T-helper 1 cell treated with Interleukin-12 subunit alpha and Interleukin-12 subunit beta and Interleukin-4 antibody, amounts not matched to agents 30 ng/mL and 1 ng/mL, for 36 hours (primary cell): ENCODE measurements around the gene NCK2. TPM values are rescaled to one million over a fixed set of nuclear protein-coding genes. Genes with fewer than 3 reads are reported as not detected.

Source experiments
- intact Hi-C: fragments of 100-400 bp; cut with micrococcal nuclease; formaldehyde crosslinking; loops from one replicate; pipeline ENCODE4 v1.15.1; 2024
- total RNA-seq: library from RNA; stranded (reverse); gene quantifications from 2 replicates; pipeline ENCODE4 v1.2.3, GENCODE V29; 2022

Gene NCK2
- total RNA-seq, 1 donor from 2014 or later = 74.3 TPM

DNA sequence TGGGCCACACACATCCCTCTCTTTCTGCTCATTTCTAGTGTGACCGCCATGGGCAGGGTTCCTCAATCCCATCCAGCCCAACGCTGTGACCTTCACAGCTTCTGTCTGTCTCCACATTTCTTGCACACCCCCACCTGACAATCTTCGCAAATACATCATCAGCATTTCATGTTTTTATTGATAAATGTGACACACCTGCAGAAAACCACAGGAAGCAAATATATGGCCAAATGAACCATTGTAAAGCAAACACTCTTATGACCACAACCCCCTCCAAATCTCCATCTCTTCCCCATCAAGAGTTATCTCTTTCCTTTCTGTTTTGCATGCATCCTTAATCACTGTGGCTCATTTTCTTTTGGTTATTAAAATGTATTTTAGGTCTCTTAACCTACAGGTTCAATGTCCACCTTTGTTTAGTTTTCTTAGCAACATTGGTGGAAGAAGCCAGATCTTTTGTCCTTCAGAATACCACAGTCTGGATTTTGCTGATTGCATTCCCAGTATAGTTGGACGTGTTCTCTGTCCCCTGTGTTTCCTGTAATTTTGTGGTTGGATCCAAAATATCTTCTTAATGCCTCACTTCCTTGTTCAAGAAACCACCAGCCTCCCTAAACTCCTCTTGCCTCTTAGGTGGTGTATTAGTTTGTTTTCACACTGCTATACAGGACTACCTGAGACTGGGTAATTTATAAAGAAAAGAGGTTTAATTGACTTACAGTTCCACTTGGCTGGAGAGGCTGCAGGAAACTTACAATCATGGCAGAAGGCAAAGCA lies 9.8 kb upstream of the NCK2 start:
- intact Hi-C loops = loop anchor here (5.0 kb wide), 2 partner anchors 83 to 197 kb away; no protein-coding TSS in a partner anchor

DNA sequence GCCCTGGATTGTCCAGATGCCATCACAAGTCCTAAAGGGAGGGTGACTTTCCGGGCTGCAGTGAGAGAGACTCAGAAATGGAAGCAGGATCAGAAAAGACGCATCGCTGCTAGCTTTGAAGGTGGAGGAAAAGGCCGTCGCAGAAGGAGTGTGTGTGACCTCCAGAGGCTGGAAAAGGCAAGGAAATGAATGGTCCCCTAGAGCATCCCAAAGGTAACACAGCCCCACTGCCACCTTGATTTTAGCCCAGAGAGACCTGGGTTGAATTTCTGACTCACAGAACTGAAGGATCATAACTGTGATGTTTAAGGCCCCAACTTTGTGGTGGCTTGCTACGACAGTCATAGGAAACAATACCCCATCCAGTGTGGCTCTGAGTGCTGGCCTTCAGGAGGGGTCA lies 8.6 kb upstream of the NCK2 start:
- intact Hi-C loops = loop anchor here (1.0 to 5.0 kb wide), 3 partner anchors 12 to 196 kb away; no protein-coding TSS in a partner anchor

DNA sequence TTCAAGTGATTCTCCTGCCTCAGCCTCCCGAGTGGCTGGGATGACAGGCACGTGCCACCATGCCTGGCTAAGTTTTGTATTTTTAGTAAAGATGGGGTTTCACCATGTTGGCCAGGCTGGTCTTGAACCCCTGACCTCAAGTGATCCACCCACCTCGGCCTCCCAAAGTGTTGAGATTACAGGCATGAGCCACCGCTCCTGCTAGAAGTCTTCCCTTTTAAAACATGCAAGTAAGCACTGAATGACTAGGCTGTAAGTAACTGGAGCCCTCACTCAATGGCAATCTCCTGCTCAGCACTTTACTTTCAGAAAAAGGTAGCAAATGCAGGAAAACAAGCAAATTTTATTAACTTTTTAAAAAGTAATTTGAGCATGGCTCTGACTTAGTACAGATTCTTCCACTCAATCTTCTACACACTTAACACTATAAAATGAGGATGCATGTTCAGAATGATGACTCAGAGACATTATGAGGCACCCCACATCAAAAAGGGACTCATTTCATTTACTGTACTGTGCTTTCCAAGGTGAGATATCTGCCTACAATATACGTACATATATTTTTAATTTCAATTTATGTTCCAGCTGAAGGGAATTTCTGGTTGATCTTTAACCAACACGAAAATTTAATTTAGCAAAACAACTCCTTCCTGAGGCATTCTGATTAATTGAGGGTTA lies 6.6 kb upstream of the NCK2 start:
- intact Hi-C loops = loop anchor here (1.0 to 5.0 kb wide), 6 partner anchors 8 to 401 kb away; partner anchors contain the start of gene C2orf49

DNA sequence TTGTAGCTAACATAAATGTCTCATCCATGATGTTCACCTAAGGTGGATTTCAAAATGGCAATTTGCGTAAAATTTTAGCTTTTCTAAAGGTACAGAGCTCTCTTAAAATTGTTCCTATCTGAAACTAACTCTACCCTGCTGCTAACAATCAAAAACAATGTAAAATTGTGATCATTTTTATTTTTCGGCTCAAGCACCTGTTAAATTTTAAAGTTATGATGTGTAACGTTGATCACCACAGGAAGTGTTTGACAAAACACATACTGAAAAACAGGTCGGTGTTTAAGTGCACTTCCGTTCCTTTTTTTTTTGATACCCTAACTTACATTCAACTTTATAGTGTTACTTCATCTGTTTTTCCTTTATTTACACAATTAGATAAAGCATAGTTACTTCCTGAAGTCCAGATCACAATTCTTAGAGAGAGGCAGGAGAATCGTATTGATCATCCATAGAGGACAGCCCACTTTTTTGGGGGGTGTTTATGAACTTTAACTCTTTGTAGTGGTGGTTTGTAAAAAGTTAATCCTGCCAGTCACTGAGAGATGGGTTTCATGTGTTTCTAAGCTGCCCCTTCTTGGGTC lies 6.0 kb upstream of the NCK2 start:
- intact Hi-C loops = loop anchor here (1.0 to 5.0 kb wide), 6 partner anchors 8 to 402 kb away; partner anchors contain the start of gene C2orf49

DNA sequence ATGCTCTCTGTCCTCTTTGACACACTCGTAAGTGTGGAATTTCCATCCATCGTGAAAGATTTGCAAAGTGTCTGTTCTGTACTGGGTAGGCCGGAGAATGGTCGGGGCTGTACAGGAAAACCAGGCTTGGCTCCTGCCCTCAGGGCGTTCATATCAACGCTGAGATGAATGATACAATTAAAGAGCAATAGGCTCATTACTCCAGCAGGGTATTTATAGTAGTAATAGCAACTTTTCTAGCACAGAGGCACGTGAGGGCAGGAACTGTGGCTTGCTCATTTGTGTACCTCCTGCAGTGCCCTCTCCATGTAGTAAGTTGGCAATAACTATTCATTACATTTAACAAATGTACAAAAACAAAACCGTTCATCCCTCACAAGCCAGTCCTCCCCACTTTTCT lies 5.3 kb upstream of the NCK2 start:
- intact Hi-C loops = loop anchor here (2.0 to 5.0 kb wide), 4 partner anchors 87 to 403 kb away; partner anchors contain the start of gene C2orf49

DNA sequence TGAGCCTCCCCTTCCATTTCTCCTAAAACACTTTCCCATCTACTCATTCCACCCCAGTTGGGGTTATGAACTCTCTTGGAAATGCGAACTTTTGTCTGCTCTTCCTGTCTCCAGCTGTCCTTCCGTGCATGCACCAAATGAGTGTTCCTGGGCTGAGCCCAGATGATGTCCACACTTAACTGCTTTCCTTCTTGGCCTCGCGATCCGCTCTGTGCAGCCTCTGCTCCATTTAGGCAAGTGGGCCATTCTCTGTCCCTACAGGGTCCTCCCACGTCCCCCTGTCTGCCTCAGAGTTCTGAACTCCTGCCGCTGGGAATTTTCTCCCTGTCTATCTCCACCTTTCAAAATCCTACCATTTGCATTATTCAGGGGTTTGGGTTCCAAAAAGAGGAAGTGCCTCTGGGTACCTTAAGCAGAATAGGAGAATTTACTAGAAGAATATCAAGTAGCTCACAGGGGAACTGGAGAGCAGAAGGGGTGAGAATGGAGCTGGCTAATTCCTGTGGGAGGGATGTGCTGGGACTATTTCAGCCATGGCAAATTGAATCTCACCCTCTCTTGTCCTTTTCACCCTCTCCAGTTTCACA lies 4.7 kb upstream of the NCK2 start:
- intact Hi-C loops = loop anchor here (2.0 to 5.0 kb wide), 4 partner anchors 88 to 403 kb away; partner anchors contain the start of gene C2orf49

DNA sequence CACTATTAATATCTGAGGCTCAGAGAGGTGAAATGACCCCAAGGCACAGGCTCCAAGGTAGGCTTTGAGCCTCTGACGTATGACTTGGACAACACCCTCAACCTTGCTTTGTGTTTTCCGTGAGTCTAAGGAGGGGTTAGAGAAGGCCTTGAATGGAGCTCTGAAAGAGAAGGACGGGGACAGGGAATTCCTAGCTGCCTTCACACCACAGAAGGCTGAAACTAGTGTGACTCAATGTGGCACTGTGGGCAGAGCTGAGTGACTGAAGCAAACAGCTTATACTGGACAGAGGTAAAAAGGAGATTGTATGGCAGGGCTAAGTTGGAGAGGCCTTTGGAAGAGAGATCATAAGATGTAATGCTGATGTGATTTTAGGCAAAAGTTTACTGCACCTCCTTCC lies 3.5 kb upstream of the NCK2 start:
- intact Hi-C loops = no loop called here

DNA sequence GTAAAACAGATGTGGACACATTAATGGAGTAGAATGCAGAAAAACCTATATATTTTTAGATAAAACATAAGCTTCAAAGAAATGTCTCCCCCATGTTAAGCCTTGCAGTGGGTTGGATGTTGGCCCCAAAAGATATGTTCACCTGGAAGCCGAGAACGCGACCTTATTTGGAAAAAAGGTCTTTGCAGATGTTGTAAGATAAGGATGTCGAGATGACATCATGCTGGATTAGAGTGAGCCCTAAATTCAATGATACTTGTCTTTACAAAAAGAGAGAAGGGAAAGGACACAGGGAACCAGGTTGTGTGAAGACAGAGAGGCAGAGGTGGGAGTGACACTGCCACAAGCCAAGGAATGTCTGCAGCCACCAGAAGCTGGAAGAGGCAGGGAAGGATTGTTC lies 3.1 kb upstream of the NCK2 start:
- intact Hi-C loops = no loop called here

DNA sequence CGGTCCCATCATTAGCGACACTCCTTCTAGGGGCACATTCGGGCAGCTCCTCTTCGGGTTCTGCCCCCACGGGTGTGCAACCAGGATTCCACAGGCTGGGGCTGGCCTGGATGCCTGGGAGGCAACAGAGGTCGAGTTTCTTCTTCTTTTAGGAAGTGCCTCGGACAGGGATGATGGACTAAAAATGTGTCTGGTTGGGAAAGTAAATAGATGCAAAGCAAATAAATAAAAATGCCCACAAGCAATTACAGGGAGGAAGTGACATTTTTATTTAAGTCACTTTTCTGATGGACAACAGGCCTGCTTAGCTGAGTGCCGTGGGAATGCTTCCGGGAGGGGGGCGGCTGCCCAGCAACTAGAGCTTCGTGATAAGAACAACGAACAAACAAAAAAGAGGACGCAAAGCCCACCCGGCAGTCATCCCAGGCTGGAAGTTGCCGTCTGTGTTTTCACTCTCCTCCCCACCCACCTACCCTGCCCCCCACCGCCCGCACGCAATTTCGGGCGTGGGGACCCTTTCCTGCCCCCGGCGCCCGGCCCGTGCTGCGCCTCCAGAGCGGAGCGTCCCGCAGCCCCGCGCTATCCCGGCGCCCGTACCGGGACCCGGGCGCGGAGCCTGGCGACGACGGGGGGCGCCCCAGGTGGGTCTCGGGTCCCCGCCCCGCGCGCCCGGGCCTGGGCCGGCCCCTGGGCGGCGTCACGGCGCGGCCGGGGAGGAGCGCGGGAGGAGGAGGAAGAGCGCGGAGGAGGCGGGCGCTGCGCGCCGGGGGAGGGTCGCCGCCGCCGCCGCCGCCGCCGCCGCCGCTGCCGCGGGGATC lies 412 bp upstream of the NCK2 start:
- intact Hi-C loops = no loop called here

DNA sequence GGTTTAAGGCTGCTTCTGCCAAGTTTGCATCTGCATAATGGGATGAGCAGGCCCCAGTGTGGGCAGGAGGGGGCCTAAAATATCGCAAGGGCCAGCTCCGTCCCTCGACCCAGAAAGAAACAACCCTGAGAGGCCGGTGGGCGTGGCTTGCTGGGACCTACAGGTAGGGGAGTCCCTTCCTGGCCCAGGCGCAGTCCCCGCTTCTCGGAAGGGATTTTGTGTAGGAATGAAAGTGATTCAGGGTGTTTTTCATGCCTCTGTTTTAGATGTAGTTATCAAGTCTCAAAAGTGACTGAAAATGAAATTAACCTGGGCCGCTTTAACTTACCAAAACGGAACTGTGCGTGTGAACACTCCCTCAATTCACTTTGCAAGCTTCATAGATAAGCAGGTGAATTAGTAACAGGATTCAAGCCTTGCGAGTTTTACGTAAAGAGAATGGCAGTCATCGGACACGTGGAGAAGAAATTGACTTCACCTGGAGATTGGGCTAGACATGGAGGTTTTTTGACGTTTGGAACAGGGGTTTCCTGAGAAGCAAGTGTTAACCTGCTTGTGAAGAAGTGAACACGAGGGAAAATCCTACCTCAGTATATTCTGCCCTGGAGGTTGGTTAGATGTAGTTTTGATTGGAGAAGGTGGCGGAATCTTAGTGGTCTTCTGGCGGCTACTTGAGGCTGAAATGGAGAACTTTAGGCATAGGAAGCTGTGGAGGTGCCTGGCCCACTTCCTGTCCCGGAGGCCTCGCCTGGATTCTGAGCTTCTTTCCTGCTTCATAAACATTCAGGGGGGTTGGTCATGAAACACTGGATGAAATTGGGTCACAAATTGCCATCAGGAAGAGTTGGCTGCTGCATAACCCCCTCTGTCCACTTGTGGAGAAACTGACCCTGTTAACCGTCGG lies 1.7 kb downstream of the NCK2 start:
- intact Hi-C loops = loop anchor here (1.0 to 5.0 kb wide), 11 partner anchors 8 to 709 kb away; partner anchors contain the start of genes C2orf49, MRPS9 and UXS1

DNA sequence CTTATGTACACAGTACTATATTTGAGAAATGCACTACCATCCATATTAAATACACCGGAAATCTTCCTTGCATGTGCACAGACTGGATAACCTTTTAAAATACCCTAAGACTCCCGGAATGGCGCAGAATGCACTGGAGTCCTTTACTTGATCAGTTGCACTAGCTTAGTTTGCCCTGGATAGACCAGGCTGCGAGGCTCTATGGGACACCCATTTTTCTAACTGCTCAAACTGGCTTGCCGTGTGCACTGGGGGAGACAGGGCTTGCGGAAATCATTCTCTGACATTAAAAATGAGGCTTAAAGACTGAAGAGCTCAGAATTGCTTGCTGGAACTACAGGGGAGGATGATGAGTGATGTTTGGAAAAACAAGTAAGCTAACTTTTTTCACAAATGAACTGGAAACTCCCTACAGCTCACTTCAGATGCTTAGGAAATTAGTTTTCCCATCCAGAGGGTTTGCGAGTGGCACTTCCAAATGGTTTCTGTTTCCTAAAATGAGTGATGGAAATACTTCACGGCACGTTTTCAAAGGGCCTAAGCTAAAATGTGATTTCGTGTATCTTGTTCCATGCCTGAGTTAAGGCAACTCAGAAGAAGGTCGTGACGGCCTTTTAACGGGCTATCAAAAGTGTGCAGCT lies 2.7 kb downstream of the NCK2 start:
- intact Hi-C loops = loop anchor here (2.0 to 5.0 kb wide), 6 partner anchors 109 to 710 kb away; partner anchors contain the start of genes C2orf49, MRPS9 and UXS1

DNA sequence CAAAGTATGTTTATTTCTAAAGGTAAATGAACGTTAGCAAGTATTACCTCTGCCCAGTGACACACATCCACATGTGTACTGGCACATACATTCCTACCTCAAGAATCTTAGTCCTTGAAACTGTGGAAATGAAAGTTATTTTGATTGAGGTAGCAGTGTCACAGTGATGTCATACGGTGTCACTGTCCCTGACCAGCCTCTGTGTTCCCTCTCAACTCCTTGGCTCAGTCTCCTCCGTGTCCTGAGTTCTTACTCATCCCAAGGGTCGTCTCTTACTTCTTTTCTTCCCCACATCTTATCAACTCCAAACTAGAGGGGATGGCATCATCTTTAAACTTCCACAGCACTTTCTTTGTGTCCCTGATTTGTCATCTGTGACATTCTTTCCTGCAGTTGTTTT lies 3.3 kb downstream of the NCK2 start:
- intact Hi-C loops = loop anchor here (2.0 to 5.0 kb wide), 6 partner anchors 109 to 711 kb away; partner anchors contain the start of genes C2orf49, MRPS9 and UXS1

DNA sequence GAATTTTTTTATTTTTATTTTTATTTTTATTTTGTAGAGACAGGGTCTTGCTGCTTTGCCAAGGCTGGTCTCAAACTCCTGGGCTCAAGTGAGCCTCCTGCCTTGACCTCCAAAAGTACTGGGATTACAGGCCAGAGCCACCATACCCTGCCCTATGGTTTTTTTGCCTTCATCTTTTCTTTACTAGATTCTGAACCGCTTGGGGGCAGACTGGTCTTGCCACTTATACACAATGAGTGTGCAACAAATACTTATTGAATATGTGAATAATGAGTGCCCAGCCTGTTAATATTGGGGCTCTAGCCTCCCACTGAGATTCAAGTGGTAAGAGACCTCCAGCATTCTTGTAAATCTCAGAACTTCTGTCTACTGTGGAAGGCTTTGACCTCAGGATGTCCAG lies 3.9 kb downstream of the NCK2 start:
- intact Hi-C loops = loop anchor here (5.0 kb wide), 1 partner anchor 711 kb away; the partner anchor contains the start of gene MRPS9

DNA sequence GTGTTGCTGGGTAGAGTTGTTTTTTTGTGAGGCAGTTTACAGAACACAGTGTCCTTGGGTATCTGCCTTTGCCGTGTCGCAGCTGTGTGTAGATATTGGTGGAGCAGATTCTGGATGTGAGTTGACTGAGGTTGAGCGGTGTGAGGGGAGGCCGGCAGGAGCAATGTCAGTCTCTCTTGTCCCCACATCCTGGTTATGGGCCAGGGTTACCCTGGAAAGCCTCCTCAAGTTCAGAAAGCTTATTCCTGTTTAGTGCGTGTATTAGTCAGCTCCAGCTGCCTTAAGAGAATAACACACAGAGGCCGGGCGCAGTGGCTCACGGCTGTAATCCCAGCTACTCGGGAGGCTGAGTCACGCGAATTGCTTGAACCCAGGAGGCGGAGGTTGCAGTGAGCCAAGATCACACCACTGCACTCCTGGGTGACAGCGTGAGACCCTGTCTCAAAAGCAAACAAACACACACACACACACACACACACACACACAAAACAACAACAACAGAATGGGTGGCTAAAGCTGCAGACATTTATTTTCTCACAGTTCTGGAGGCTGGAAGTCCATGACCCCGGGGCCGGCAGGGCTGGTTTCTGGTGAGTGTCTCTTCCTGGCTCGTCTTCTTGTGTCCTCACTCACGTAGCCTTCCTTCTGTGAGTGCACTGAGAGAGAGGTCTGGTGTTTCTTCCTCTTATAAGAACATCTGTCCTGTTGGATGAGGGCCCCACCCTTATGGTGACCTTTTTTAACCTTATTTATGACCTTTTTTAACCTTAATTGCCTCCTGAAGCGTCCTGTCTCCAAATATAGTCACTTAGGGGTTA lies 5.1 kb downstream of the NCK2 start:
- intact Hi-C loops = loop anchor here (5.0 to 10.0 kb wide), 2 partner anchors 355 to 712 kb away; partner anchors contain the start of genes FHL2 and MRPS9

DNA sequence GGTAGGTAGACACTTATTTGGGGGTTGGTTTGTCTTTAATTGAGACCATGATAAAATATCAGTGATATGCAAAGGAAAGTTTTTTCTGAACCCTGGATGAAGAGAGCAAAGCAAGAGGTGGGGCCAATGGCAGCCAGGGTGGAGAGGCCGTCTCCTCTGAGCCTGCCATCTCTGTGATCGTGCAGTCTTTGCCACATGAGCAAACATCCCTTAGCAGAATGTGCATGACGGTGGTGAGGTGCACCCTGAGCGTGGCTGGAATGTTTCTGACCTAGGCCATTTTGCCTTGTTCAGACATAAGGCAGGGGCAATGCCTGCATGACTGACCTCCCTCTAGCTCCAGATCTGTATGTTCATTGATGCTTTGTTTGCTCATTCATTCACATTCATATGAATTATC lies 6.0 kb downstream of the NCK2 start:
- intact Hi-C loops = loop anchor here (10.0 kb wide), 1 partner anchor 356 kb away; the partner anchor contains the start of gene FHL2

DNA sequence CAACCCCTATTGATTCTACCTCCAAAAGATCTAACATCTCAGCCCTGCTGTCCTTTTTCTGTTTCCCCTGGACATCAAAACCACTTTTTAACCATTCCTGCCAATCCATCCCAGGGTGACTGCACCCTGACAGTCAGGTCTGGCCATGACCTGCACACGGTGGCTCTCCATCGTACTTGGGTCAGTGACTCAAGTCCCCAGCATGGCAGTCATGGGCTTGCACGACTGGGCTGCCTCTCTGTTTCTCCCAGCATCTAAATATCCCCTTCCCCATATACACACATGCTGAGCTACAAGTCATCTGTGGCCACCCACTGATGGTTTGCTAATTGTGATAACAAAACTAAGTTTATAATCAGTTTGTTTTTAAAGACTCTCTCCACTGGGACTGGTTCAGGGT lies 6.6 kb downstream of the NCK2 start:
- intact Hi-C loops = loop anchor here (10.0 kb wide), 1 partner anchor 356 kb away; the partner anchor contains the start of gene FHL2

DNA sequence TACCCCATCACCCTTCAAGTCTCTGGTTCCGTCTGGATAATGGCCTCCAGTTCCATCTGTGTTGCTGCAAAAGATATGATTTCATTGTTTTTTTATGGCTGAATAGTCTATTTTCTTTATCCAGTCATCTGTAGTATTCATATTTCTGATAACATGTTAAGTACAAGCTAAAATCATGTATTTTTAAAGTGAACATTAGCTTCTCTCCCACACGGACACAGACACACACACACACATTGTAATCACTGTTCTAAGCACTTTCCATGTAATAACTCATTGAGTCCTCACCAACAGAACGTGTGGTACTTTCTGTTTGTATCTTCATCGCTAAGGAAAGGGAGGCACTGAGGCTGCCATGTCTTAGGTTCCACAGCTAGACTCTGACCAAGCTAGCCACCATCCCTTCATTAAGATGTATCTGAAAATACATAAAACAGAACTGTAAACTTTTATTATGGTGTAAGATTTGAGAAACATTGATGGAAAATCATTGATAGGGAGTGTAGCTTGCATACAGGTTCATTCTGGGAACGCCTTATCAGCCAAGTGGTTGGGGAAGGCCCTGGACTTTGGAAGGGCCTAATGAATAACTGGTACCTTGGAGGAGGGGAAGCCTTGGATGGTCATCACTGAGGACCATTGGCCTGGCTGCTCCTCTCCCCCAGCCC lies 8.1 kb downstream of the NCK2 start:
- intact Hi-C loops = loop anchor here (10.0 kb wide), 1 partner anchor 358 kb away; the partner anchor contains the start of gene FHL2
